GM10266 (cell line): ENCODE data around the gene PTPRR.

Experiments used
- DNase-seq: peaks from one replicate; pipeline ENCODE4 v3.0.0; 2012; ENCODE audit errors: extremely low spot score
- TF ChIP-seq, protein P1 (sequence below): IDR thresholded peaks from 2 replicates; pipeline ENCODE4 v1.5.1; 2012; ENCODE audit warnings: mild to moderate bottlenecking, low read depth; ENCODE audit not compliant: control insufficient read depth, insufficient read depth; ENCODE audit errors: missing control alignments

Gene PTPRR

DNA sequence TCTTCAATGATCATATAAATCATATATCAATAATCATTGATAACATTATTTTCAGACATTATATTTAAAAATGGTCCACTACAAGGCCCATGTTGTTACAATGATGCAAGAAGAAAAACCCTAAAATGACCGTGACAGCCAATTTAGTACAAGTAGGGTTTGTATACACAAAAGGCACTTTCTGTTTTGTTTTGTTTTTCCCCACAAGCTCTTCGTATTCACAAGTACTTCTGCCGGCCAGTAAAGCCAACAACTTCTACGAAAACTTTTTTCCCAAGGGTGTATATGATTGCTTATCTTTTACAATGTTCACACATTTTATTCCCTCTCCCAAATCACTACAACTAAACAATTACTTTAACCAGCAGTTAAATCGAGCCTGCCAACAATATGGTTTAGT lies 292.9 kb downstream of the PTPRR start:
- TF ChIP-seq, protein P1, sequence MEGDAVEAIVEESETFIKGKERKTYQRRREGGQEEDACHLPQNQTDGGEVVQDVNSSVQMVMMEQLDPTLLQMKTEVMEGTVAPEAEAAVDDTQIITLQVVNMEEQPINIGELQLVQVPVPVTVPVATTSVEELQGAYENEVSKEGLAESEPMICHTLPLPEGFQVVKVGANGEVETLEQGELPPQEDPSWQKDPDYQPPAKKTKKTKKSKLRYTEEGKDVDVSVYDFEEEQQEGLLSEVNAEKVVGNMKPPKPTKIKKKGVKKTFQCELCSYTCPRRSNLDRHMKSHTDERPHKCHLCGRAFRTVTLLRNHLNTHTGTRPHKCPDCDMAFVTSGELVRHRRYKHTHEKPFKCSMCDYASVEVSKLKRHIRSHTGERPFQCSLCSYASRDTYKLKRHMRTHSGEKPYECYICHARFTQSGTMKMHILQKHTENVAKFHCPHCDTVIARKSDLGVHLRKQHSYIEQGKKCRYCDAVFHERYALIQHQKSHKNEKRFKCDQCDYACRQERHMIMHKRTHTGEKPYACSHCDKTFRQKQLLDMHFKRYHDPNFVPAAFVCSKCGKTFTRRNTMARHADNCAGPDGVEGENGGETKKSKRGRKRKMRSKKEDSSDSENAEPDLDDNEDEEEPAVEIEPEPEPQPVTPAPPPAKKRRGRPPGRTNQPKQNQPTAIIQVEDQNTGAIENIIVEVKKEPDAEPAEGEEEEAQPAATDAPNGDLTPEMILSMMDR, result no peak
- DNase-seq, result no peak

DNA sequence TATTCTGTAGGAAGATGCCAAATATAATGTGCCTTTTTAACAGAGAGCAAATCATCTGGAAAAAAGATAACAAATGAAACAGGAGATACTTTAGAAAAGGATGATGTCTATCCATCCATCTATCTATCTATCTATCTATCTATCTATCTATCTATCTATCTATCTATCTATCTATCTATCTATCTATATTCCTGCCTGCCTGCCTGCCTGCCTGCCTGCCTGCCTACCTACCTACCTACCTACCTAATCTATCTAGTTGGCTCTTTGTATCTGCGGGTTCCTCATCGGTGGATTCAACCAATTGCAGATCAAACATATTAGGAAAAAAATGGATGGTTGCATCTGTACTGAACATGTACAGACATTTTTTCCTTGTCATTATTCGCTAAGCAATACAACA lies 294.4 kb downstream of the PTPRR start:
- DNase-seq, result no peak
- TF ChIP-seq, protein P1, result no peak

DNA sequence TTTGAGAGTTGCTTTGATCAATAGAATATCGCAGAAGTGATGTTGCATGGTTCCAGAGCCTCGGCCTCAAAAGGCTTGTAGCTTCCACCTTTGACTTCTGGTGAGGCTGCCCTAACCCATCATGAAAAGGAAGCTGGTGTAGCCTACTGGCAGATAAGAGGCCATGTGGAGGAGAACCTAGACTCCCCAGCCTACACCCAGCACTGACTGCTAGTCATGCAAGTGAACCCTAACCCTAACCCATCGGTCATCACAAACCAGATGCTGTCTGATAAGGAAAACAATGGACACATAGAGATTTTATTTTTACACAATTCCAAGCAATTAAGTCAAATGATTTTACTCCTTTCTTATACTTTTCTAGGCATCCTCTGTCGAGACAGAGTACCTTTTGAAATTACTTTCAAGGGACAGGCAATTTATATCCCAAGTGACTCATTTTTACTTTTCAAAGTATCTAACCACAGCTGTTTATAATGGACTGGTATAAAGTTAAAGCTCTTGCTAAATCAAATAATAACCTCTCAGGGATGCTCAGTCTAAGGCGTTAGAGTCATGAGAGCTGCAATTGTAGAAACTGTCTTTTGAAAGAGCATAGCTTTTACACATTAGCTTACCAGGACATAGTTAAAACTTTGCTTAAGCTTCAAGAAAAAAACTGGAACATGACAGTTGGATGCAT lies 300.9 kb downstream of the PTPRR start:
- TF ChIP-seq, protein P1, result no peak

DNA sequence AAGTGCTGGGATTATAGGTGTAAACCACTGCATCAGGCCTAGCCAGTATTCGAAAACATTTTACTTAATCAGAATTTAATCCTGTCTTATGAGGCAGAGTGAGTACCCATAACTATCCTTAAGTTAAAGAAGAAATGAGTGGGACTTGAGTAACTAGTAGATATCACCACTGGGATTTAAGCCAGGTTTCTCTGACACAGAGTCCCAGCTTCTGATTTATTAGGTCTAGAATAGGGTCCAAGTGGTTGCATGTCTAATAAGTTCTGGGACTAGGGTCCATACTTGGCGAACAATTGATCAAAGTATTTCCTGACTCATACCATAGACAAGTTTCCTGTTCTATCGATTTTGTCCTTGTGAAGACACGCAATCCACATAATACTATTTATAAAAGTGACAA lies 302.2 kb downstream of the PTPRR start:
- TF ChIP-seq, protein P1, result no peak
- no peak for DNase-seq

More for the DNA sequence above, 300.9 kb downstream of the PTPRR start:
- DNase-seq, result no peak

DNA sequence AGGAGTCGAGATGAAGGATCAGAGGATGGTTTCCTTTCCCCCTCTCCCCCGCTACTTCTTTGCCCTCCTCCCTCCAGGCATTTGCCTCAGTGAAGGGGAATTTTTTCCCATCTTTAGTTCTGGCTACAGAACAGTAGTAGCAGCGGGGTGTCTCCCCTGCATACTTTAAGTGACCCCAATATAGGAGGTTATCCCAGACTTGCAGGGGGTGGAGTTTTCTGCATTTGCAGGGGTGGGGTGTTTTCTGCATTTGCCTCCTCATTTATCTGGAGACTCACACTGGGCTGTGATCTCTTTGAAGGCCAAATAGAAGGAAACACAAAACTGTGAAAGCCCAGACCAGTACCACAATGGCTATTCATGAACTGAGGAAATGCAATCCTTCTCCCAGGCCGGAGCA lies 303.1 kb downstream of the PTPRR start:
- DNase-seq, result no peak
- TF ChIP-seq, protein P1, result no peak

DNA sequence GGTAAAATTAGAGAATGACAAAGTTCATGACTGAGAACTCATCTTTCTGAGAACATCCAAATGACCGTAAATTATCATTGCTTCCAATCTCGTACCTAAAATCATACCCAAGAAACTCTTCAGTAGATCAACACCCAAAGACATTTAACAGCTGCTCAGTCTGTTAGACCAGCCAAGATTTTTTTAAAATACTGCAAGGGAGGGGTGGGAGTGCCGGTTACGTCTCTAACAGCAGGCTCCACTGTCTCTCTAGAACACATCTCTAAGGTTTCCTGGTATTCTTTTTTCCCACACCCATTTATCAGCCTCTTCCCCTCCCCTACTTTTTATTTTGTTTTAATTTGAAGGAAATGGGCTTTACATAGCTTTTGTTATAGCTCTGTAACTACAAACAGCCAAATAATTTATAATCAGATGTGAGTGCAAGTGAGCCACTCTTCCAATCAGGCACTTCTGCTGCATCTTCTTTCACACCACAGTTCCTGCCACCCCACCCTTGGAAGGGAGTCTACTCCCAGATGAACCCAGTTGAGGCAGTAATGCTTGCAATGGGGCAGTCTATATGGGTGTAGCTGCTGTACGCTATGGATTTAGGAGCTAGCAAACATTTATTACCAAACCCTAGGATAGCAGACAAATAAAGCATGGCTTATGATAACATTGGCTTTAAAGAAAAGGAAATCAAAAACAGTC lies 305.2 kb downstream of the PTPRR start:
- TF ChIP-seq, protein P1, result no peak
- no peak for DNase-seq
